B cell (primary cell): ENCODE measurements around the gene SYNJ1. TPM values are rescaled to one million over a fixed set of nuclear protein-coding genes. Genes with fewer than 3 reads are reported as not detected.
"Not testable (repeated sequence)": the region's sequence is repeated elsewhere in the genome, so short reads cannot be mapped to it uniquely, and the experiment has no call there.

Experiments
- ATAC-seq: fragments of 200-7000 bp; cut with Tn5 transposase; one replicate; pipeline ENCODE4 v1.10.0; 2021; ENCODE audit warnings: low read depth, mild to moderate bottlenecking, moderate number of reproducible peaks, moderate library complexity
- CTCF ChIA-PET: fragments of 350-600 bp; sonication (Branson Sonifier 250); formaldehyde crosslinking; loops from one replicate; lab custom pipeline; 2021; ENCODE audit warnings: antibody characterized with exemption, inconsistent platforms; lab: Charles Lee
- POLR2A ChIA-PET: fragments of 350-600 bp; sonication (Branson Sonifier 250); formaldehyde crosslinking; loops from one replicate; lab custom pipeline; 2021; ENCODE audit warnings: antibody characterized with exemption; lab: Charles Lee
- DNase-seq: peaks from one replicate; pipeline ENCODE4 v3.0.0; 2013
- H2AFZ ChIP-seq: 2 replicates; pipeline ENCODE4 v1.6.1; 2012; ENCODE audit warnings: mild to moderate bottlenecking, low read depth, low read length; ENCODE audit not compliant: insufficient read depth, poor library complexity, severe bottlenecking
- H3K27ac ChIP-seq, 2 donors: 1 replicate in 1 of 2; 2 replicates in 1 of 2; pipeline ENCODE4 v1.5.1; 2012 to 2013; ENCODE audit warnings: low read length in 2 of 2, mild to moderate bottlenecking in 2 of 2, moderate library complexity in 1 of 2
- H3K27me3 ChIP-seq, 4 experiments: fragments of 200-600 bp in 1 of 4; sonication (generic) in 1 of 4; replicated peaks in 1 of 4; 1 replicate in 2 of 4; 2 replicates in 2 of 4; pipeline versions ENCODE4 v1.6.1 to v1.7.0; 2013 to 2016; ENCODE audit warnings: low read length in 3 of 4, mild to moderate bottlenecking in 2 of 4, mixed read lengths in 1 of 4, moderate library complexity in 1 of 4; ENCODE audit not compliant: insufficient read depth in 4 of 4, control insufficient read depth in 3 of 4; ENCODE audit errors: control extremely low read depth in 1 of 4
- H3K36me3 ChIP-seq, 2 experiments: replicated peaks in 1 of 2; 1 replicate in 1 of 2; 2 replicates in 1 of 2; pipeline versions ENCODE4 v1.6.1 to v1.7.1; 2013; ENCODE audit warnings: low read length in 1 of 2; ENCODE audit not compliant: insufficient read depth in 2 of 2, control insufficient read depth in 1 of 2; ENCODE audit errors: control extremely low read depth in 1 of 2, extremely low read depth in 1 of 2
- H3K4me1 ChIP-seq, 2 donors: fragments of 200-600 bp in 1 of 2; sonication (generic) in 1 of 2; 1 replicate in 1 of 2; 2 replicates in 1 of 2; pipeline versions ENCODE4 v1.5.1 to v1.6.1; 2013 to 2017; ENCODE audit warnings: low read length in 2 of 2; ENCODE audit not compliant: control insufficient read depth in 2 of 2, insufficient read depth in 2 of 2
- H3K4me2 ChIP-seq: replicated peaks from 2 replicates; pipeline ENCODE3; 2012; ENCODE audit warnings: mild to moderate bottlenecking, low read depth, low read length; ENCODE audit not compliant: poor library complexity, severe bottlenecking
- H3K4me3 ChIP-seq, 5 experiments: fragments of 200-600 bp in 1 of 5; sonication (generic) in 1 of 5; 1 replicate in 3 of 5; 2 replicates in 2 of 5; pipeline versions ENCODE4 v1.5.1 to v1.7.0; 2011 to 2016; ENCODE audit warnings: low read length in 4 of 5, mild to moderate bottlenecking in 4 of 5, low read depth in 2 of 5, control low read depth in 1 of 5, moderate library complexity in 1 of 5; ENCODE audit not compliant: insufficient read depth in 1 of 5; ENCODE audit errors: control extremely low read depth in 1 of 5, extremely low read depth in 1 of 5
- H3K79me2 ChIP-seq: fragments of 200-600 bp; sonication (generic); one replicate; pipeline ENCODE4 v1.6.0; 2016; ENCODE audit warnings: low read length; ENCODE audit not compliant: control insufficient read depth, insufficient read depth
- H3K9ac ChIP-seq: fragments of 200-600 bp; sonication (generic); 2 replicates; pipeline ENCODE4 v1.6.1; 2017; ENCODE audit warnings: mild to moderate bottlenecking, low read length, moderate library complexity
- H3K9me3 ChIP-seq, 3 donors: one replicate each; pipeline versions ENCODE4 v1.6.1 to v1.7.1; 2013; ENCODE audit warnings: low read length in 2 of 3; ENCODE audit not compliant: control insufficient read depth in 2 of 3, insufficient read depth in 1 of 3; ENCODE audit errors: control extremely low read depth in 1 of 3
- H4K20me1 ChIP-seq: 2 replicates; pipeline ENCODE4 v1.6.0; 2012; ENCODE audit warnings: mild to moderate bottlenecking, low read length; ENCODE audit not compliant: insufficient read depth, control insufficient read depth, poor library complexity, severe bottlenecking
- H3K27ac Mint-ChIP-seq: one replicate; pipeline ENCODE4 v1.8.0; 2021; ENCODE audit warnings: mixed read lengths
- H3K27me3 Mint-ChIP-seq: one replicate; pipeline ENCODE4 v1.8.0; 2021; ENCODE audit warnings: mixed read lengths
- H3K4me1 Mint-ChIP-seq: one replicate; pipeline ENCODE4 v1.8.0; 2021; ENCODE audit warnings: mixed read lengths
- H3K4me3 Mint-ChIP-seq: one replicate; pipeline ENCODE4 v1.8.0; 2021; ENCODE audit warnings: mixed read lengths
- H3K9me3 Mint-ChIP-seq: one replicate; pipeline ENCODE4 v1.8.0; 2022; ENCODE audit warnings: mixed read lengths; ENCODE audit not compliant: insufficient read depth
- CTCF ChIP-seq: fragments of 200-600 bp; IDR thresholded peaks from one replicate; pipeline ENCODE4 v1.8.0; 2022; ENCODE audit warnings: antibody characterized with exemption, mild to moderate bottlenecking
- EZH2 ChIP-seq: IDR thresholded peaks from 2 replicates; pipeline ENCODE4 v1.6.1; 2012; ENCODE audit warnings: borderline replicate concordance, low read depth, mild to moderate bottlenecking, moderate library complexity, low read length; ENCODE audit not compliant: insufficient read depth, poor library complexity, severe bottlenecking
- WGBS: methylation state at CpG from one replicate; pipeline ENCODE4 v1.1.5; 2013; ENCODE audit warnings: missing lambda C conversion rate; ENCODE audit not compliant: insufficient coverage; 5-methylcytosine and 5-hydroxymethylcytosine counted together
- intact Hi-C: fragments of 100-400 bp; cut with micrococcal nuclease; formaldehyde crosslinking; loops from one replicate; pipeline ENCODE4 v1.10.0; 2022
- polyA plus RNA-seq: library from polyadenylated mRNA; depleted of rRNA; stranded (reverse); fragments of >200 nt; gene quantifications from 2 replicates; pipeline ENCODE4 v1.2.3, GENCODE V29; 2012
- total RNA-seq, 2 donors: library from RNA; stranded (reverse); fragments of 120-200 nt in 1 of 2; gene quantifications; 1 replicate in 1 of 2; 2 replicates in 1 of 2; pipeline versions ENCODE4 v1.2.3 to v1.2.4, GENCODE V29; 2013 to 2022

Gene SYNJ1
- total and polyA plus RNA-seq, 2 donors (not counting 1 experiment from before 2014, with no cell fraction given) = 2.2 to 9.4 TPM

DNA sequence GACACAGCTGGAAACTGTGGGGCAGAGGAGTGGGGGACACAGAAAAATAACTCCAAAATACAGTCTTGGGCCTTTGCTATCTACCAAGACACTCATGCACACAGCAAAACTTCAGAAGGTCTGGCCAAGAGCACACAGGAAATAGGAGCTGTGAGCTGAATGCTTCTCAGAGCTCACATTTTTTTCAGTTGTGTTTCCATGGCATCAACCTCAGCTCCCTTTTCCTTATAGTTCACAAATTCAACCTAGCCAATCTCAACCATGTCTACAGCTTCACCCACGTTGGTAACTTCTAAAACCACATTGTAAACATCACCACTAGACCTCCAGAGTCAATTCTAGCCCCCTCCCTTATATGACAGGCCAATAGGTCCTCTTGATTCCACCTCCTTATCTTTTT is 19.6 kb upstream of the SYNJ1 start:
- no peak overlapping the region for H3K27ac Mint-ChIP-seq
- H3K4me1 Mint-ChIP-seq = no peaks in the 10 kb centered on the region
- Histone ChIP-seq H3K27me3 (no peaks in the 10 kb centered on the region), H2AFZ (no peak overlapping the region), H3K4me1 (no peaks in the 10 kb centered on the region), H3K27ac (no peak overlapping the region), H3K79me2 (no peaks in the 10 kb centered on the region), H3K4me2 (no peak overlapping the region), H3K4me3 (no peak overlapping the region), H3K36me3 (peaks cover 1 to 74% of the 10 kb centered on the region in 2 experiments), H4K20me1 (no peaks in the 10 kb centered on the region), H3K9ac (no peak overlapping the region), H3K9me3 (no peaks in the 10 kb centered on the region)
- ChIA-PET CTCF (interaction anchor here (0.7 kb wide), 1 partner anchor 19 kb away, joined by 3 read pairs; no protein-coding TSS in a partner anchor), POLR2A (interaction anchor here (0.7 to 1.0 kb wide), 2 partner anchors 135 to 1363 kb away, joined by 3 to 4 read pairs; partner anchors contain the start of gene CFAP298)
- H3K27me3 Mint-ChIP-seq = no peaks in the 10 kb centered on the region
- ATAC-seq (no peak), DNase-seq (no peak)
- TF ChIP-seq CTCF (no peak), EZH2 (no peak)
- no peak overlapping the region for H3K4me3 Mint-ChIP-seq
- 88% methylated on average over 1 of the region's 1 CpG for WGBS
- intact Hi-C loops = no loop called here
- no peaks in the 10 kb centered on the region for H3K9me3 Mint-ChIP-seq

DNA sequence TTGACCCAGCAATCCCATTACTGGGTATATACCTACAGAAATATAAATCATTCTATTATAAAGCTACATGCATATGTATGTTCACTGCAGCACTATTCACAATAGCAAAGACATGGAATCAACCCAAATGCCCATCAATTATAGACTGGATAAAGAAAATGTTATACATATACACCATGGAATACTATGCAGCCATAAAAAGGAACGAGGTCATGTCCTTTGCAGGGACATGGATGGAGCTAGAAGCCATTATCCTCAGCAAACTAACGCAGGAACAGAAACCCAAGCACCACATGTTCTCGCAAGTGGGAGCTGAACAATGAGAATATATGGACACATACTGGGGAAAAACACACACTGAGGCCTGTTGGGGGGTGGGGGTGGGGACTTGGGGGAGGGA is 18.9 kb upstream of the SYNJ1 start:
- H3K27ac ChIP-seq, H3K27ac Mint-ChIP-seq, CTCF ChIA-PET, H3K4me1 ChIP-seq, H3K4me3 Mint-ChIP-seq, H3K79me2 ChIP-seq, POLR2A ChIA-PET, H3K27me3 ChIP-seq, ATAC-seq, H3K9ac ChIP-seq, H3K9me3 ChIP-seq, H3K4me2 ChIP-seq, H3K9me3 Mint-ChIP-seq, H3K27me3 Mint-ChIP-seq, intact Hi-C loops, H3K4me3 ChIP-seq, DNase-seq, H4K20me1 ChIP-seq, H3K4me1 Mint-ChIP-seq, H2AFZ ChIP-seq: not testable (repeated sequence)
- peaks cover 3 to 74% of the 10 kb centered on the region in 2 experiments for H3K36me3 ChIP-seq
- 100% methylated on average over 1 of the region's 3 CpGs for WGBS
